GM19099 (cell line): ENCODE data around the gene LRRC74A.

ENCODE experiments used
- POLR2A ChIP-seq: IDR thresholded peaks from 3 replicates; pipeline ENCODE4 v1.6.1; 2011; ENCODE audit warnings: low read depth; ENCODE audit not compliant: insufficient read length; ENCODE audit errors: extremely low read depth

LRRC74A gene

DNA sequence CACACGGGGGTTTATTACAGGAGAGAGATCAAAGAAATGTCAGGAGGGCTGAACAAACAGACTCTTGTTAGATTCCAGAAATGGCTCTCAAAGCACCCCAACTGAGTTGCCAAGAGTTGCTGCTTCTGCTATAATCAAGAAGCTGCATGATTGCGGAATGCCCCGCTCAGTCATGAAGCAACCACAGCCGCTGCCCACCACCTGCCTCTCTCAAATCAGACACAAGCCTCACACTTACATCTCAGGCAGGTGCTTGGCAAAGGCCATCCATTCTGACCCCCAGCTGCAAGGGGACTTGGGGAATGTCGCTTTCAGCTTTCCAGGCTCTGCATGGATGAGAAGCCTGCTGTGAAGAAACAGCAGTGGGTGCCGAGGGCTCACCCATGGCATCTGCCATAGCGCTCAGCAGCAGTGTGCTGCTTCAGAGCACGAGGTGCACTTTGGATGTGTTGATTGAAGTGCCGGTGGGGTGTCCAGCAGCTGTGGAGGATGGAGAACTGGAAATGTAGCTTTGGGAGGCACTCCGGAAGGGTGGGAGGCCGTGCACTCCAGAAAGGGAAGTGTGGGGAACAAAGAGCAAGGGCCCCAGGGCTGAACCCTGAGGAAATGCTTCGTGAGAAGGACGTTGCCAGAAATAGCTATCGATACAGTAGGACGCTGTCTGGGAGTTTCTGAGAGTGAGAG, 37.7 kb downstream of the LRRC74A start:
- TF ChIP-seq POLR2A: no peak

- TF ChIP-seq POLR2A: no peak
Measured at GRCh38 chr14:76866456-76866855, 40.2 kb downstream of the LRRC74A start.

- TF ChIP-seq POLR2A: no peak
Measured at GRCh38 chr14:76867516-76868453, 41.6 kb downstream of the LRRC74A start.

GRCh38 chr14:76868454-76869170, 42.4 kb downstream of the LRRC74A start:
- TF ChIP-seq POLR2A: no peak

- no peak for TF ChIP-seq POLR2A
Measured at GRCh38 chr14:76870166-76870565, 44.0 kb downstream of the LRRC74A start.

GRCh38 chr14:76872796-76873432, 46.7 kb downstream of the LRRC74A start:
- no peak for TF ChIP-seq POLR2A

- TF ChIP-seq POLR2A: no peak
Measured at GRCh38 chr14:76874734-76875133, 48.5 kb downstream of the LRRC74A start.

- no peak for TF ChIP-seq POLR2A
Measured at GRCh38 chr14:76876076-76876475, 49.9 kb downstream of the LRRC74A start.

DNA sequence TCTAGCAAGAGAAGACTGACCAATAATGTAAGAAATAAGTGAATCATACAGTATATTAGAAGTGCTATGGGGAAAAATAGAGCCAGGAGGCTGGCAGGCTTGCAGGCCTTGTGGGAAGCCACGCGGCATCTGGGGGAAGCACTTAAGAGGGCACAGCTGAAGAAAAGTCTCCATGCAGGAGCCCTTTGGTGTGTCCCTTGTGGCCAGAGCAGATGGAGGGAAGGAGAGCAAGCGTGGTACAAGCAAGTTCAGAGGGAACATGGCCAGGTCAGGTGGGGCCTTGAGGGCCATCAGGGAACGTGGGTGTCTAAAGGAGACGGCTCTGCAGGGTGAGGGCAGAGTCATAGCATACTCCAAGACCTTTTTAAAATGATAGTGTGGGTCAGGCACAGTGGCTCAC, 51.7 kb downstream of the LRRC74A start:
- TF ChIP-seq POLR2A: no peak

DNA sequence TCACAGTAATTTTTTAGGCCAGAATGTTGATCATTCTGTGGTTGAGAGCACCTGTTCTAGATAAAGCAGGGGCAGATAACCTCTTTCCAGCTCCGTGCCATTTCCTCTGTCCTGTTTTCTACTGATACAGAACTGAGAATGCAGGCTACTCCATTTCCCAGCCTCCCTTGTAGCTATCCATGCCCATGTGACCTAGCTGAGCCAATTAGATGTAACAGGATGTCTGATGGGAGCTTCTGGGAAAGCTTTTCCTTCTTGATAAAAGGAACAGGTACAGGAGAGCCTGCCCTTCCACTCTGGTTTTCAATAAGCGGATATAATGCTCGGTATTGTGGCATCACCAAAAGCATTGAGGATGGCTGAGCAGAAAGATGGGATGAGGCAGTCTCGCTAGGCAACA, 54.2 kb downstream of the LRRC74A start:
- TF ChIP-seq POLR2A: no peak

DNA sequence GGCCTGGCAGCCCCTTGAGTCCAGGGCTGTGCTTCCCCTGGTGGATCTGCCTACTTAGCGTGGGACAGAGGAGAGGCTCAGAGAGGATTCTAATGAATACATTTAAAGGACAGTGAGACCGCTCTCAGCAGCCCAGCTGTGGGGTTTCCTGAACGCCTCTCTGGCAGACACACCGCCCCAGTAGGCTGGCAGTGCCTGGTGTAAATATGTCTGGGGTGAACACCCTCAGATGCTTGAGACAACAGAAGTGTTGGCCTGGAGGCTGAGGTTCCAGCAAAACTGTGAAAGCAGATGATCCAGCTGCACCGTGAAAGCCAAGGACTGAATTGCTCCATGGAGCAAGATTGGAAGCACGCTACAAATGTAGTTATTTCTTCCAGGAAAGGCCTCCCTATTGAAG, 55.1 kb downstream of the LRRC74A start:
- no peak for TF ChIP-seq POLR2A

- TF ChIP-seq POLR2A: no peak
Measured at GRCh38 chr14:76882651-76883050, 56.4 kb downstream of the LRRC74A start.

DNA sequence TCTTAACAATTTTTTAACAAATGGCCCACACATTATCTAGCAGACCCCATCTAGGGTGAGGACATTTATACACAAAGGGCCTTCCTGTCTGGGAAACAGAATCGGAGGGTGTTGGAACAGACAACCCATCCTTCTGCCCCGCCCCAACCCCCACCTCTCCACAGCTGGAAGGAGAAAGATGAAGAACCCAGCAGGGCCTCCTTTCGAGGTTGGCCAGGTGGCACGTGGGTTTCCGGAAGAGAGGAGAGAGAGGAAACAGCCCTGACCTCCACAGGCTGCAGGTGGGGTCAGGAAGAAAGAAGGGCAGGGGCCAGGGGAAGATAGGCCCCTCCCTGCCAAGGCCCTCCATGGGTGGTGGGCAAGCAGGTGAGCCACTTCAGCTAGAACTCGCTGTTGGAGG, 57.2 kb downstream of the LRRC74A start:
- no peak for TF ChIP-seq POLR2A

DNA sequence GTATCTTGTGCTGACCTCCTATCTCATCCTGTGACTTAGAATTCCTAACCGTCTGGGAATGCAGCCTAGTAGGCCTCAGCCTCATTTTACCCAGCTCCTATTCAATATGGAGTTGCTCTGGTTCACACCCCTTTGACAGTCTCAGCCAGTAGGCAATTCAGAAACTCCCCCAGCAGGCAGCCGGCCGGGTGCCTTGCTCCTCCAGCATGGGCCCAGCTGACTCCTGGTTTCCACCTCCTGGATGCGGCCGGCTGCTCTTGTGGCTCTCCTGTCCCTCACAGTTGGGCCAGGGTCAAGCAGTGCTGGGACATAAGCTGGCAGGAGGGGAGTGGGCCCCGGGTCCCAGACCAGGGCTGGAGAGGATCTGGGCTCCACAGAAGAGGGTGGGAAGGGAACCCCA, 58.2 kb downstream of the LRRC74A start:
- no peak for TF ChIP-seq POLR2A

- no peak for TF ChIP-seq POLR2A
Measured at GRCh38 chr14:76884853-76885276, 58.7 kb downstream of the LRRC74A start.
